ENCODE data around the gene SLC30A9.

The SLC30A9 gene

DNA sequence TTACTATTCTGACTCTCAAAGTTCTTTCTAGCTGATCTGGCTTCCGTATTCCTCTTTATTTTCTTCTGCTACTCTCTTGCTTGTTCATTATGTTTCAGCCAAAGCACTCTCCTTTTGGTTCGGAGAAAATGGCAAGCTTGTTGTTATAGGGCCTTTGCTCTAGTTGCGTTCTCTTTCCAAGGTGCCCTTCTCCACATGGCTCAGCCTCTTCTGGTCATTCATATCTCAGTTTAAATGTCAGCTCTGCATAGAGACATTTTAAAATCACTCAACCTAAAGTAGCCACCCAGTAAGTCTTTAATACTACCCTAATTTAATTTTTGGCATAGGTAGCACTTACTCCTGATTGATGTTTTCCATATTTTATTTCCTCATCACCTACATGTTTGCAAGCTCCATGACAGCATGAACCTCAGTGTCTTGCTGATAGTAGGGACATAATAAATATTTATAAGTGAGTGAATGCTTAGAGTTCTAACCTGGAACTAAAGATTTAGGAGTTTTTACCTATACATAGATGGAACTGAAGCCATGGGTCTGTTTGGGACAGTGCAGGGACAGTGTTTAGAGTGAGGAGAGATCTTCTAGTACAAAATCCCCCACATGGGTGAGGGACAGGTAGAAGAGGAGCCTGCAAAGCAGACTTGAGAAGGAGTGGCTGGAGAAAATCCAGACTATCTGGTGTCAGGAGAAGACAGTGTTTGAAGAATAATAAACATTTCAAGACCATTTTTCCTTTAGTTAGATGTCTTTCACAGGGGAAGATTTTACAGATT, 17.9 kb downstream of the SLC30A9 start:
- no peak for DNase-seq

DNA sequence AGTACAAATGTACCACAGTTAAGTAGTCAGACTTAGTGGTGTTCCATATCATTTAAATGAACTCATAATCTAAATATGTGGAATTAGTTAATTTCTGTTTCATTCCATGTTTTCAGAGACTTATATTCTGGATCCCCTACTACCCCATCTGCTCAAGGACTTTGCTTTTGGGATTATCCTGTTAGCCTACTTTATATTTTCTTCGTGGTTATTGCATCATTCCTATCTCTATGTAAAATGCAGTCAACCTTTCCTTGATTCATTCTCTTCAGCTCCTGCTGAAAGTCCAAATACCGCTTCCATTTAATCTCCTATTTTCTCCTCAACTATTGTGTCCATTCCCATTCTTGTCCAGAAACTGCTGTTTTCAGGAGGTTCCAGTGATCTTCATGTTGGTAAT, 25.1 kb downstream of the SLC30A9 start:
- no peak for DNase-seq

DNA sequence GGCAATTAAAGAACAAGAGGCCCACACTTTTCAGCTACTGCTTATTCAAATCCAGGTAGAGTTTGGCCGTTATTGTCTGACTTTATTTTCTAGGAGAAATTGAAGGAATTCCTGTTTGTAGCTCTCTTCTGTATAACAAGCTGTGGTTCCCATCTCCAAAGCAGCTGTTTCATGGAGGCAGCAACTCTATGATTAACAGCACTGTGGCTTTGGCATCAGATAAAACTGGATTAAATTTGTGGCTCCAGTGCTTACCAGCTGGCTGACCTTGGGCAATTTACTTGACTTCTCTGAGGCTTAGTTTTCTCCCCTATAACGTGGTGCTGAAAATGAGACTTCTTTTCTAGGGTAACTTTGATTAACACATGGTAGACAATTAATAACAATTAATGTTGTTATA, 28.1 kb downstream of the SLC30A9 start:
- no peak for DNase-seq

DNA sequence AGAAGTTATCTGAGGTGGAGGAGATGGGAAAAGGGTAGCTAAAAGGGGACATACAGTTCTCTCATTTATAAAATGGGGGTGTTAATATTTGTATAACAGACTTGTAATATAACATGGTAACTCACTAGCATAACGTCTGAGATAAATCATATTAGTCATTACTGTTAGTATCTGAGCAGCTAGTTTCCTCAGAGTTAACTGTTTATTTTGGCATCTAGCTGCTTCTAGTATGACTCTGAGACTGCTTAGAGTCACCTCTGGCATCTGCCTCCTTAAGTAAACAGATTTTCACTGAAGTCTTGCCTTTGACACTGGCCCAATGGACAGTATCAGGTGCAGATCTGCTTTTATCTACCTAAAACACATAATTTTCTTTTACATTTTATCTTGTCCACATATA, 58.1 kb downstream of the SLC30A9 start:
- no peak for DNase-seq

DNA sequence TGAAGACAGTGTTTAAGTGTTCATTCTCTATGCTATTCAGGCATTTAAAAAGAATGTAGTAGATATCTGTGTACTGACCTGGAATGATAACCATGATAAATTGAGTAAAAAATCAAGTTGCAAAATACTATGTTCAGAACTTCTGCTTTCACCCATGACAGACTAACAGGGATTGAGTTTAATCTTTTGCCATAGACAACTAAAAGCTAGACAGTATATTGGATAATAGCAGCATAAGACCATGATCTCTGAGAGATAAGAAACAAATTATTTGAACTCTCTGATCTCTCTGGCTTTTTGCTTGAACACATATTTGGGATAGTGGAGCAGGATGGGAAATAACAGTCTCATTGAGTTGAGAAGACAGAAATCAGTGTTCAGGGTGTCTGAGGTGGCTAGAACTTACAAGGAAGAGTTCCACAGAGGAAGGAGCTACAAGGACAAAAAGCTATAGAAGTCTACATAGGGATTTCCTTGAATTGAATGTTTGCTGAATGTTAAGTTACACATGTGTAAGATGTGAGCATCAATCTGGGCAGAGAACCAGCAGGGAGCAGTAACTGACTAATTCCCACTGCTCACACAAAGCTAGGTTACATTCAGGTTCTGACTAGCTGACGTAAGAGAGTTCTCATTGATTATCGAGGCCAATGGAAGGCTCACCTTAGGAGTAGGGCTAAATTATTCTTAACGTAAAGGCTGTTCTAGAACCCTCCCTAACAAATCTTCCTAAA, 60.4 kb downstream of the SLC30A9 start:
- no peak for DNase-seq

DNA sequence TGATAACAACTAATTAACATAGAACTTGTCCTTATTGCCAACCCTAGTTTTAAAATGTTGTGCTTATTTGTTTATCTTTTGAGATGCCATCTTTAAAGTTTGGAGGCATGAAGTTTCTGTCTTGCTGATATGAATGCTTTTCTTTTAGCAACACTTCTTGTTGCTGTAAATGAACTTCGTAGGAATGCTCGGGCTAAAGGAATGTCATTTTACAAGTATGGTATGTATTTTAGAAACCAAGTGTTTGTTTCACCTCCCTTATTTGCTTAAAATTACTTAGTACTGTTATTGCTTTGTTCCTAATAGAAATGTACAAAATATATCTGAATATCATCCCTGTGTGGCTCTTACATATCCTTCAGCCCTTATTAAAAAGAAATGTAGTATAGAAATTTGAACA, 76.1 kb downstream of the SLC30A9 start:
- no peak for DNase-seq

DNA sequence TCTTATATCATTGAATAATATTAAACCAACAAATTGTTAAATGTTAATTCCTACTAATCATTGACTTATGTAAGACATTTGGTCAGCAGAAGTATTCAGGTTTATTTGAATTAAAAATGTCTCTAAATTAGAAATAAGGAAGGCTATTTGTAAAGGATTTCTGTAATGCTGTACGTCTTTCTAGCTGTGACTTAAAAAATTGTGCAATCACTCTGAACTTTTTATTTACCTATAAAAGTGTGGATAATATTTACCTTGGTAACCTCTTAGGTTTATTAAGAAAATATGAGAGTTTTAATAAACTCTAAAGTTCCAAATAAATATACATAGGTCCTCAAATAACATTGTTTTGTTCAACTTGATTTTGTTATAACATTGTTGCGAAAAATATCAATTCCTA, 76.9 kb downstream of the SLC30A9 start:
- no peak for DNase-seq

DNA sequence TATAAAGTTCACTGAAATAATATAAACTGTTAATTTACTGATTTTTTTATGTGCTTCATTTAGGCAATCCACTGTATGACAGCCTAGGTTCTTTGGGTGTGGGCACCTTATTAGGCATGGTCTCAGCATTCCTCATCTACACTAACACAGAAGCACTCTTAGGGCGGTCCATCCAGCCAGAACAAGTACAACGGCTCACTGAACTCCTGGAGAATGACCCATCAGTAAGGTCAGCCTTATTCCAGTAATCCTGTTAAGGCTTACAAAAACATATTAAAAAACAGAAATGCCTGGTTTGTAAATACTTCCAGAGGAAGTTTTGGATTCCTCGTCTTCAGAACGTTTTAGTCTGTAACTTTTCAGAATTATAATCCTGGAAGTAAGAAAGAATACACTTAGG, 80.1 kb downstream of the SLC30A9 start:
- no peak for DNase-seq

DNA sequence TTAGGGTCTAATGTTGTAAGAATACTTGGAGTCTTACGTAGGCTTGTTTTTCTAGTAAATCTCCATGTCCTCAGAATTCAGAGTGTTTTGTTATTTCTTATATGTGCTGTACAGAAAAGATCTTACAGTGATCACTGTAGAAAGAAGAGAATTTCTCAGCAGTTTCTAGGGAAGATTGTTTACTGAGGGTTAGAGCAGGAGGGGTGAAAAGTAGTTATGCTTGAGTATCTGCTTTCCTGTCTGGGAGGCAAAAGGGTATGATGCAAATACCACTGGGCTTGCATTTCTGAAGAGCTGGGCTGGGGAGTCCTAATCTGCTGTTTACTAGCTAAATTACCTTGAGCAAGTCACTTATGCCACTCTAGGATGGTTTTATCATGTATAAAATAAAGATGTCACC, 84.0 kb downstream of the SLC30A9 start:
- no peak for DNase-seq

DNA sequence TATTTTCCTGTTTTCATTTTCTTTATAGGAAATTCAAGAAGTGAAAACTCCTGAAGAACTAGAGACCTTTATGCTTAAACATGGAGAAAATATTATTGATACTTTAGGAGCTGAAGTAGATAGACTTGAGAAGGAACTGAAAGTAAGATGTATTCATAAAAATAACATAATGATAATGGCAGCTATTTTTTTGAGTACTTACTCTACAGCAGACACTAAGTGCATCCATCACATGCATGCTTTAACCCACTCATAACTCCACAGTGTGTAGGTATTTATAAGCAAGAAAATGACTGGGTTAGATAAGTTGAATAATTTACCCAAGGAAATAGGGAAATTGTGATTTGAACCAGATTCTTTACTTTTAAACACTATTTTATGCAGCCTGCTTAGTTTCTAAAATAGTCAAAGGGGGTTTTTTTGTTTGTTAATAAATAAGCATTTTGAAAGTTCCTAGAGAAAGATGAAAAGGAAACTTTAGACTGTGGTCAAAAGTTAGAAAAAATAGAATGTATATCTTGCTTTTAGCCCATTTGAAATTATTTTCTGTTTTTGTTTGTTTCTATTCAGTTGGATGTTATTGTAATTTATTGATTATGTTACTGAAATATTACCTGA, 88.0 kb downstream of the SLC30A9 start:
- no peak for DNase-seq

DNA sequence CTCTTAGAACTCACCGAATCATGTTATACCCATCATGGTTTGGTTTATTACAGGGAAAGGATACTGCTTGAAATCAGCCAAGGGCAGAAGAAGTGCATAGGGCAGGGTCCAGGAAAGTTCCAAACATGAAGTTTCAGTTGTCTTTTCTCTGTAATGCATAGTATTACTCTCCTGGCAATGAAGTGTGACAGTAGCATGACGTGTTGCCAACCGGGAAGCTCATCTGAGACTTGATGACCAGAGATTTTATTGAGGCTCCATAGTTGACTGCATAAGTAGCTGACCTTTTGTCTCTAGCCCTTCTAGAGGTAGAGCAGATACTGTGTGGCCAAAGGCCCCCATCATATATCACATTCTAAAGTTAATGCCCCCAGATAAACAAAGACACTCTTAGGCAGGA, 90.0 kb downstream of the SLC30A9 start:
- no peak for DNase-seq

DNA sequence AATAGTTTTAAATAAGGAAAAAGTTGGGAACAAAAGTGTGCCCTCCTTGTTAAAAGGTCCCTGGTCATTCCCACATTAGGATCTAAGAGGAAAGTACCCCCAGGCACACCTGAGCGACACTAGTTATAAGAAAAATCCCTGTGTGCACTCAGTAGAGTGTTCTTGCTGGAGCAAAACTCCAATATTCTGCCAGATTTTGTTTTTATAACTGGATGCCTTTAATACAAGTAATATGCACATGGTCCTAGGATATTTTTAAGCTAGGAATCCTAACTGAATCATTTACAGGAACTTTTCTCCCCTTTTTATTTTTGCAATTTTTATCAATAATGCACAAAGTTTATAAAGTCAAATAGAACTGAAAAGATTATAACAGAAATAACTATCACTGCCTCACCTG, 93.5 kb downstream of the SLC30A9 start:
- no peak for DNase-seq

DNA sequence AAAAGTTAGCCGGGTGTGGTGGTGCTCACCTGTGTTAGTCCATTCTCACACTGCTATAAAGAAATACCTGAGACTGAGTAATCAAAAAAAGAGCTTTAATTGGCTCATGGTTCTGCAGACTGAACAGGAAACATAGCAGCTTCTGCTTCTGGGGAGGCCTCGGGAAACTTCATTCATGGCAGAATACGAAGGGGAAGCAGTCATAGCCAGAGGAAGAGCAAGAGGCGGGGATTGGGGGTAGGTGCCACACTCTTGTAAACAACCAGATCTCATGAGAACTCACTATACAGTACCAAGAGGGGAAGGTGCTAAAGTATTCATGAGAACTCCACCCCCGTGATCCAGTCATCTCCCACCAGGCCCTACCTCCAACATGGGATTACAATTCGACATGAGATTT, 98.1 kb downstream of the SLC30A9 start:
- DNase-seq, result no peak

DNA sequence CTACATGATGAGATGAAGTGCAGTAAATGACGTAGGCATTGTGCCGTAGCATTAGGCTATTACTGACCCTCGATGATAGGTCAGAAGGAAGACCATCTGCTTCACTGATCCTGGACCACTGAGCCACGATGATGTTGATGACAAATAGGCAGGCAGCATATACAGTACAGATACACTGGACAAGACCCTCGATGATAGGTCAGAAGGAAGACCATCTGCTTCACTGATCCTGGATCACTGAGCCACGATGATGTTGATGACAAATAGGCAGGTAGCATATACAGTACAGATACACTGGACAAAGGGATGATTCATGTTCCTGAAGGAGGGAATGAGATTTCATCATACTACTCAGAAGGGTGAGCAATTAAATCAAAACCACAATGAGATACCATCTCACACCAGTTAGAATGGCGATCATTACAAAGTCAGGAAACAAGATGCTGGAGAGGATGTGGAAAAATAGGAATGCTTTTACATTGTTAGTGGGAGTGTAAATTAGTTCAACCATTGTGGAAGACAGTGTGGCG, 111.2 kb downstream of the SLC30A9 start:
- no peak for DNase-seq

DNA sequence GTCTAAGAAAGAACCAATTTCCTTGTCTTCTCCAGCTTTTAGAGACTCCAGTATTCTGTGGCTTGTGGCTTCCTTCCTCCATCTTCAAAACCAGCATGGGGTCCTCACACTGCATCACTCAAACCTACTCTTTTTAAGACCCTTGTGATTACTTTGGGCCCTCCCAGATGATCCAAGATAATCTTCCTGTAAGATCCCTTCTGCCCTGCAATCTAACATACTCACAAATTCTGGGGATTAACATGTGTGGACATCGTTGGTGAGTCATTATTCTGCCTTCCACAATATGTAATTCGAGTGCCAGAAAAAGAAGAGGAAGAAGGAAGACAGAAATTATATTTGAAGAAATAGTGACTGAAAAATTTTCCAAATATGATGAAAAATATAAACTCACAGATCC, 114.2 kb downstream of the SLC30A9 start:
- DNase-seq, result no peak

DNA sequence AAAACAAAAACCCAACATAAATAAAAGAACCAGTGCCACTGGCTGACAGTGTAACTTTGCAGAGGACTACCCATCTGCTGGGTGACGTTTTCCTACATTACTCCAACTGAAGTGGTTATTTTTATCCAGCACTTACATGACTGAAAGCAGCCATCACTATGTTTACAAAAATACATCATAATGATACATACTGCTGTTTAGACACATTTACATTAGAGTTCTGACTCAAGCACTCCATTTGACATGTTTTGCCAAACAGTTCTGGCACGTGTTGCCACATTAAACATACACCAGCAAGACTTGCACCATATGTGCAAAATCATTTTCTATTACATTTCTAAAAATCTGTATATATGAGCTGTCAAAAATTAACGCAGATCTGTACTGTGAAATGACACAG, 122.5 kb downstream of the SLC30A9 start:
- DNase-seq, result no peak

DNA sequence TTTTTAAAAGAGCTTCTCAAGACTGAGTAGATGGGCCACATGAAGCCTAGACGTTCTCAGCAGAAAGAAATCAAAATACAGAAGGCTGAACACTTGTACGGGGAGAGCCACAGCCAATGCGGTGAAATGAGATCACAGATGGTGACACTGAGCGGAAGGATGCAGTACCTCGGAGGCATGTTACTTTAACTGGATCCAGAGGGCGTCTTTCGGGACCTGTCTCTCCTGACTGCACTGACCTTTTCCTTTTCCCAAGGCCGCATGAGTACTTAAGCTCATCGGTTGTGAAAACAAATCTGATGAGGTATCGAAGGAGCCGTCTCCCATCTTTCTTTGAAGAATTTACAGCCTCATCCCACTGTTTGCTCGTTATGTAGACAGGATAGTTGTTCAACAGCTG, 129.6 kb downstream of the SLC30A9 start:
- DNase-seq, result no peak

DNA sequence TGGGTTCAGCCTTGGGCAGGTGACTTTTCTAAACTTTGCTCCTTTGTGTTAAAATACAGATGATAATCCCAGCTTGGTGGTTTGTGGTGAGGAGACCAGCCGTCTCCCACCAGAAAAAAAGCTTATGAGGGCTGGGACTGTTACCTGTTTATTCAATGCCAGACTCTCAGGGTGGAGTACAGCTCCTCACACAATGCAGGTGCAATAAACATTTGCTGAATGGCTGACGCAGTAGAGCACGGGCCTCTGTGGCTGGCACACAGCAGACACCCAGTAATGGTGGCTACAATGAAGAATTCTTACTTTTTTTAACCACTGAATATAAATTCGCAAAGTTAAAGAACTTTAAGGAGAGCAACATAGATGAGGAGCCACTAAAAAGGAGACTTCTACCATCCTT, 131.9 kb downstream of the SLC30A9 start:
- DNase-seq, result no peak

DNA sequence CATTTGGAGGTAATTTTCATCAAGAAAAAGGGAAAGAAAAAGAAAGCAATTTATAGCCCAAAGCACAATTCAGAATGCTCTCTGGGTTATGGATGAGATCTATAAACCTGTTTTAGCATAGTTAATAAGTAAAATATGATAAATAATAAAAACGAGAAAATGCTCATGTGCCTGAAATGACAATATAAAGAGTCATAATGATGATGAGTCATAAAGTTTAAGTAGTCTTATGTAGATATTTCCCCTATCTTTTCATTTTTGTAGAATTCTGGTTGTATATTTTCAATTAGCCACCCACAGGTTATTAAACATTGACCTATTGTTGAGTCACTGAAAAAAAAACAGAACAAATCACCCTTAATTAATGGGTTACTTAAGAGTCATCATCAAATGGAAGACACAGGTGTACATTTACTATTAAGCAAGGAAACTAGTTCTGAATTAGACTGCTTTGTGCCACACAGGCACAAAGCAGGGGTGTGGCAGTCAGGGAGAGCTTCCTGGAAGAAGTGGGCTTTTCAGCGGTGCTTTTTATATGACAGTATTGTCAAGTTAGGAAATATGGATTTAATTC, 132.8 kb downstream of the SLC30A9 start:
- no peak for DNase-seq

DNA sequence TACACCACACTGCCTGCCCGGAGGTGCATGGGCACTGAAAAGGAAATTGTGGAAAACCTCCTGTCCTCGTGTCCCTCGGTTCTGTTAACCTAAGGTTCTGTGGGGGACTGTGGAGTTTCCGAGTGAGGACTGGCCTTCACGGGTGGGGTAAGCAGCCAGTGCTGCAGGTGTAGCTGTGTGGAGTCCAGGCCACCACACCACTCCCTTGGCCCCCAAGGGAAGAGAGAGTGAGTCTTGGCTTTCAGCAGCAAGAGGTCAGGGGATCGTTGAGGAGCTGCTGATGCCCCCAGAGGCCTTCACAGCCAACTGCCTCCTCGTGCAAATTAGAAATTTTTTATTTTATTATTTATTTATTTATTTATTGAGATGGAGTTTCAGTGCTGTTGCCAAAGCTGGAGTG, 141.8 kb downstream of the SLC30A9 start:
- no peak for DNase-seq

DNA sequence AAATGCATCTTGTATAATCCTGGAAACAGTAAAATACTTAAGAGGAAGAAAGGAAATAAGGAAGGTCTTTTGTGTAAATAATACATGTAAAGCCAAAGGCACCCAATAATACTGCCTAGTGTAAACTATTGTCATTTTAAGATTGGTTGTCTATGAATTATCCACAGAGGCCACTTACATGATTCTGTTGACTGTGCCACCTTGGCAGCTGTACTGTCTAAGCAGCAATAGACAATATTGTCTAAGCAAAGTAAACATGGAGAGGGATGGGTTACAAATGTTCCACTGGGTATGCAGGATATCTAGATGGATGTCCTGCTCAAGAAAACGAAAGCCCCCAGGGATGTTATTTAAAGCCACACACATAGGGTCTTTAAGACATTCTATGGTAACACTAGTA, 142.7 kb downstream of the SLC30A9 start:
- DNase-seq, result no peak

DNA sequence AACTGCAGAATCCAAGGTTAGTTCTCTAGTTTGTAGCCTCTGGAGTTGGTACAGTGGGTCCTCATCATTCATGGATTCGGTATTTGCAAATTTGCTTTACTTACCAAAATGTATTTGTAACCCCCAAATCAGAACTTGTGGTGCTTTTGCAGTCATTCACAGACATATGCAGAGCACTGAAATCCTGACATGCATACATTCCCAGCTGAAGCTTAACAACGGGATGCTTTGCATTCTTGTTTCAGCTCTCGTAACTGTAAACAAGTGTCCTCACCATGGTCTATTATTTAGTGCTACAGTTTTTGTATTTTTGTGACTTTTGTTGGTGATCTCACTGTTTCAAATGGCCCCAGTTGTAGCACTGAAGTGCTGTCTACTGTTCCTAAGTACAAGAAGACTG, 146.0 kb downstream of the SLC30A9 start:
- DNase-seq, result no peak
